ENCODE measurements around the gene HOXA11.
A peak's percentile ranks its signal among the peaks of the same experiment; 100 is the strongest.

Gene HOXA11

DNA sequence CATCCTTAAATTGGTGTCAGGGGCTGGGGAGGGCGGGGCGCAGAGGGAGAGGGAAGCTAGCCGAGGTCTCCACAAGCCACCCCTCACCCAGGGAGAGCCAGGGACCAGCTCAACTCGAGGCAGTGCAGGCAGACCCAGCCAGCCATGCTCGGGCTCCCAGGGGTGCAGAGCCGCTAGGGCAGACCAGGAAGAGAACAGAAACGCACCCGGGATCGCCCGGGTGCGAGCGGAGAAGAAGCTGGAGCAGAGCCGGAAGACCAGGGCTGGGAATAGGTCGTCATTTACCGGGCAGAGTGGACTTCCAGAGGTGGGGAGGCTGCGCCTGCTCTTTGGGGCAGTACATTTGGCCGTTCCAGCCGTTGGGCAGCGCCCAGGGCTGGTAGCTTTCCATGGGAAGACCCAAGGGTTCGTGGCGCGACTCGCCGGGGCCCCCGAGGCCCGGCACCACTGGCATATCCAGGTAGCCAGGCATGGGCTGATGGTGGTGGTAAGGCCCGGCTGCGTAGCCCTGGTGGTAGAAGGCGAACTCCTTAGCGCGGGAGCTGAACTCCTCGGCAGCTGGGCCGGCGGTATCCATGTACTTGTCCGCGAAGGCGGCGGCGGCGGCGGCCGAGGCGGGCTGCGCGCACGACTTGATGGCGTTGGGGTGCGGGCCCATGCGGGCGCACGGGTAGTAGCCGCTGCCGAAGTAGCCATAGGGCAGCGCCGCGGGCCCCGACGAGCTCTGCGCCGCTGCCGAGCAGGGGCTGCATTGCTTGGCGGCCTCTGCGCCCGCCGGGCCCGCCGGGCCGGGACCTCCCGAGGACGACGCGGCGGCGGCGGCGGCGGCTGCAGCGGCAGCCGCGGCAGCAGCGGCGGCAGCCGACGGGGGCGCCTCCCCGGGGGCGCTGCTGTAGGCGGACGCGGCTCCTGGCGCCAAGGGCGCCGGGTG lies 14.1 kb upstream of the HOXA11 start:
- Histone ChIP-seq H2AFZ (ENCODE audit: low read length, unreplicated experiment) (no peak overlapping the region), H3K36me3 (ENCODE audit: insufficient read depth, low read length) (no peaks in the 10 kb centered on the region), H3K27ac (ENCODE audit: low read depth, low read length) (no peak overlapping the region), H3K79me2 (ENCODE audit: control insufficient read depth, insufficient read depth, low read length, unreplicated experiment) (no peaks in the 10 kb centered on the region), H3K4me3 (ENCODE audit: low read depth, low read length) (peak overlapping the region; percentile 25; the same call in 1 of the 2 replicates), H3K4me1 (ENCODE audit: control insufficient read depth, insufficient read depth, low read length, unreplicated experiment) (no peaks in the 10 kb centered on the region), H3K27me3 (ENCODE audit: insufficient read depth, low read length) (peaks cover 93% of the 10 kb centered on the region)

DNA sequence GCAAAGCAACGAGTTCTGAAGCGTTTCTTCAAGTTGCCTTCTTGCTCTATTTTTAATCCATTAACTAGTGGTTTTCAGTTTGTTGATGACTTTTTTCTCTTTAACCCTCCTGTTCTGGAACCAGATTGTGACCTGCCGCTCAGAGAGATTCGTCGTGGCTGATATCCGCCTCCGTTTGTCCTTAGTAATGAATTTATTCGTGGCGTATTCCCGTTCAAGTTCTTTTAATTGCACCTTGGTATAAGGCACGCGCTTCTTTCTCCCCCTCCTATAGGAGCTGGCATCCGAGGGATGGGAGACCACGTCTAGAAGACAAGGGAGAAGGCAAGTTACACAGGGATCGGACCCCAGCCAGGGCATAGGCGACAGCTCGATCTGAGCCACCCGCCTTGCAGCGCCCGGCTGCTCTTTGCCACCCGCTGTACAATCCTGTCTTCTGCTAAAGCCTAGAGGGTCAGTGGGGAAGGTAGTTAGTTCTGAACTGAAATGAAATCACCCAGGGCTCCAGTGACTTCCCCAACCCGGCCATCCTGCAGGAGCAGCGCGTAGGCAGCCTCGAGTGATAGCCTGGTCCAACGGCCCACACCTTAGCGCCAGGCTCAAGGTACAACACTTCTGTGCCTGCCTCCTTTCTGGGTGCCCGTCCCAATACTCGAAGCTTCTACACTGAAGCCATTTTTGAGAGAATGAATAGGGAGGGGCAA lies 13.3 kb upstream of the HOXA11 start:
- Histone ChIP-seq H3K4me1 (ENCODE audit: control insufficient read depth, insufficient read depth, low read length, unreplicated experiment) (no peaks in the 10 kb centered on the region), H3K79me2 (ENCODE audit: control insufficient read depth, insufficient read depth, low read length, unreplicated experiment) (no peaks in the 10 kb centered on the region), H3K36me3 (ENCODE audit: insufficient read depth, low read length) (no peaks in the 10 kb centered on the region), H2AFZ (ENCODE audit: low read length, unreplicated experiment) (no peak overlapping the region), H3K27ac (ENCODE audit: low read depth, low read length) (no peak overlapping the region), H3K27me3 (ENCODE audit: insufficient read depth, low read length) (peaks cover 93% of the 10 kb centered on the region), H3K4me3 (ENCODE audit: low read depth, low read length) (peak overlapping the region; percentile 25; the same call in 1 of the 2 replicates)

DNA sequence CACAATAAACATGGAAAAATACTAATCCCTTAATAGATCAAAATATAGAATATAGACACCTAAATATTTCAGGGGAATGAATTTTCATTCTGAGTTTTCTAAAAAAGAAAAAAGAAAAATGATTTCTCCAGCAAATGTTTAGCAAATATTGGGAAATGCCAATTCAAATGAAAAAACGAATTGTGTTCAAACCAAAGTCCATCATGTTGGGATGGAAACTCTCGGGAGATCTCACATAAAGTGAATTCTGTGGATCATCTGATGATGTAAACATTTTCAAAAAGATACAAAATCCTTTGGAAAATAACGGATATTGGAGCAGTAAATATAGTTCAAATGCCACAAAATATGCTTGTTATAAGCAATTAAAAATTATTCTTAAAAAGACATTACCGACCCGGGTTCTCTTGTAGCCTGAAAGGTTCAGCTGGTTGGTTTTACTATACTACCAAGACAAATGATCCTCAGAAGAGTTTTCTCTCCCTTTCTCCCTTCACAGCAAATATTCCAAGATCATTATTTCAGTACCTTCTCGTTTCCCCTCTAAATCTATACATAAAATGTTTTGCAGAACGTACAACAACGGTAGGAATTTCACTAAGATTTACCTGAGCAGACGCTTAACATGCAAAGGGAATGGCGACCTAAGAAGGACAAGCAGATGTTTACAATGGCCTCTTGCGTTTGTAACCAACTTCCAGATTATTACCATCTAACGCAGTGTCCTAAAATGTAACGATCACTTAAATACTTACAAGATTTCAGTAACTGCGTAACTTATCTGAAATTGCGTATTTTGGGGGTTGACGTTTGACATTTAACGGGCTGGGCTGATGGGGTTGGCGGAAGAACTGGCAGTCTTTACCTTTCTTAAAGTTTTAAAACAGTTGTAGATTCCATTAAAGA lies 12.4 kb upstream of the HOXA11 start:
- Histone ChIP-seq H2AFZ (ENCODE audit: low read length, unreplicated experiment) (no peak overlapping the region), H3K79me2 (ENCODE audit: control insufficient read depth, insufficient read depth, low read length, unreplicated experiment) (no peaks in the 10 kb centered on the region), H3K4me3 (ENCODE audit: low read depth, low read length) (no peak overlapping the region), H3K27ac (ENCODE audit: low read depth, low read length) (no peak overlapping the region), H3K27me3 (ENCODE audit: insufficient read depth, low read length) (peaks cover 94% of the 10 kb centered on the region), H3K36me3 (ENCODE audit: insufficient read depth, low read length) (no peaks in the 10 kb centered on the region), H3K4me1 (ENCODE audit: control insufficient read depth, insufficient read depth, low read length, unreplicated experiment) (no peaks in the 10 kb centered on the region)

DNA sequence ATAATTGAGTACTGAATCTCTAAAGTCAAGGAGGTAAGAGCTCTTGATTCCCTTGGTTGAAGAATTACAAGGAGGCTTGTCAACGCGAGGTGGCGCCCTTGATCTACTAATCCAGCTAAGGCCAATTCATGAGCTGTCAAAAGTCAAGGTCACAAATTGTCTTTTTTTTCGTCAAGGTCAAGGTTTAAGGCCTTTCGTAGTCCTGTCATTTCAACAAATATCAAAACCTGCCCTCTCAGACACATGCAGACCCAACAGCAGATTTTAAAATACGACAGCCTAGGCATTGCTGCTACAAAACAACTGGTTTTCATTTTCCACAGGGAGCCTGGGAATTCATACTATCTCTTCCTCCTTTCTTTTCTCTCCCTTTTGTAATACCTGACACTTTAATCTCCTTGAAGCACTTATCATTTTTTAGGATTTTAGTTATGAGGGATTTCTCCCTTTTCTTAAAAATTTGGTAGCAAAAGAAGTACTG lies 11.3 kb upstream of the HOXA11 start:
- Histone ChIP-seq H3K4me1 (ENCODE audit: control insufficient read depth, insufficient read depth, low read length, unreplicated experiment) (no peaks in the 10 kb centered on the region), H3K27ac (ENCODE audit: low read depth, low read length) (no peak overlapping the region), H3K4me3 (ENCODE audit: low read depth, low read length) (no peak overlapping the region), H3K36me3 (ENCODE audit: insufficient read depth, low read length) (no peaks in the 10 kb centered on the region), H3K27me3 (ENCODE audit: insufficient read depth, low read length) (peaks cover 94% of the 10 kb centered on the region), H2AFZ (ENCODE audit: low read length, unreplicated experiment) (no peak overlapping the region), H3K79me2 (ENCODE audit: control insufficient read depth, insufficient read depth, low read length, unreplicated experiment) (no peaks in the 10 kb centered on the region)

DNA sequence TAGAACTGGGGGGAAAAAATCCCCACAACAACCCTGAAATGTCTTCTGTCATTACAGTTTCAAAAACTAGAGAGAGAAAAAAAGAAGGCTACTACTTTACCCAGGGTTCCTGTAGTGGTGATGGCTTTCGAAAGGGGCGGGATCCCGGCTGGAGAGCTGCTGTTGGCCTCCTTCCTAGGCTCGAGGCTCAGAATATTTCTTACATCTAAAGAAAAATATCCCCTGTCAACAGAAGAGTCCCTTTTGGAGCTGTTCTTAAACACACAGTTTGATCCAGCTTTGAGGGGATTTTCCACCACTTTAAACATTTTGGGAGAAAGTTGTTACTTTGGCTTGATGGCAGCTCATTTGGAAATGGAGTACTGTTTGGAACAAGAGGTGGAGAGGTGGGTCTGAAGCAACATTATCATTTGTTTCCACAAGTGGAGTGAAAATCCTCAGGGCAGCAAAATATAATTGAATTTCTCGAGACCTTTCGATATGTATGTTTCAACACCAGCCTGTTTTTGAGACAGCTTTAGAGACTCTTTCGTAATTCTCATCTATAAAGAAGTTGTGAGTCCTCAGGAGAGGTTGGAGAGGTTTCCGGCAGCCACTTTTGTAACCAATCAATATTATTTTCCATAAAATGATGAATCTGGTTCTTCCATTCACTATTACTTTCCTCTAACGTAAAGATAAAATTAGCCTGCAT lies 9.8 kb upstream of the HOXA11 start:
- Histone ChIP-seq H3K79me2 (ENCODE audit: control insufficient read depth, insufficient read depth, low read length, unreplicated experiment) (no peaks in the 10 kb centered on the region), H3K27ac (ENCODE audit: low read depth, low read length) (no peak overlapping the region), H2AFZ (ENCODE audit: low read length, unreplicated experiment) (no peak overlapping the region), H3K4me3 (ENCODE audit: low read depth, low read length) (no peak overlapping the region), H3K36me3 (ENCODE audit: insufficient read depth, low read length) (no peaks in the 10 kb centered on the region), H3K27me3 (ENCODE audit: insufficient read depth, low read length) (peaks cover 95% of the 10 kb centered on the region), H3K4me1 (ENCODE audit: control insufficient read depth, insufficient read depth, low read length, unreplicated experiment) (no peaks in the 10 kb centered on the region)

DNA sequence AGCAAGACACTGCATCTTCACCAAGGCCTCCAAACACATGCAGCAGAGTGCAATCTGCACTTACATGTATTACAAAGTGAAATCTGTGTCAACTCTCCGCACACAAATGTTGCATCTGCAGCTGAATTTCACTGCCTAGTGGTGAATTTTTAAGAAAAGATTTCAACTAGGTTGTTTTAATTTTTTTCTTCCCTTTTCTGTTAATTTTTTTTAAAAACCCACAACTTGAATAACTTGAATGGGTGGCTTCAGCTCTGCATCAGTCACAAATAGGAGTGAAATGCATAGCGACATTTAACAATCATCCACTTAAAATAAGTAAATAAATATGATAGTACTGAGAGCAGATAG lies 8.9 kb upstream of the HOXA11 start:
- Histone ChIP-seq H3K36me3 (ENCODE audit: insufficient read depth, low read length) (no peaks in the 10 kb centered on the region), H2AFZ (ENCODE audit: low read length, unreplicated experiment) (no peak overlapping the region), H3K79me2 (ENCODE audit: control insufficient read depth, insufficient read depth, low read length, unreplicated experiment) (no peaks in the 10 kb centered on the region), H3K4me3 (ENCODE audit: low read depth, low read length) (no peak overlapping the region), H3K27me3 (ENCODE audit: insufficient read depth, low read length) (peaks cover 98% of the 10 kb centered on the region), H3K27ac (ENCODE audit: low read depth, low read length) (no peak overlapping the region), H3K4me1 (ENCODE audit: control insufficient read depth, insufficient read depth, low read length, unreplicated experiment) (no peaks in the 10 kb centered on the region)

DNA sequence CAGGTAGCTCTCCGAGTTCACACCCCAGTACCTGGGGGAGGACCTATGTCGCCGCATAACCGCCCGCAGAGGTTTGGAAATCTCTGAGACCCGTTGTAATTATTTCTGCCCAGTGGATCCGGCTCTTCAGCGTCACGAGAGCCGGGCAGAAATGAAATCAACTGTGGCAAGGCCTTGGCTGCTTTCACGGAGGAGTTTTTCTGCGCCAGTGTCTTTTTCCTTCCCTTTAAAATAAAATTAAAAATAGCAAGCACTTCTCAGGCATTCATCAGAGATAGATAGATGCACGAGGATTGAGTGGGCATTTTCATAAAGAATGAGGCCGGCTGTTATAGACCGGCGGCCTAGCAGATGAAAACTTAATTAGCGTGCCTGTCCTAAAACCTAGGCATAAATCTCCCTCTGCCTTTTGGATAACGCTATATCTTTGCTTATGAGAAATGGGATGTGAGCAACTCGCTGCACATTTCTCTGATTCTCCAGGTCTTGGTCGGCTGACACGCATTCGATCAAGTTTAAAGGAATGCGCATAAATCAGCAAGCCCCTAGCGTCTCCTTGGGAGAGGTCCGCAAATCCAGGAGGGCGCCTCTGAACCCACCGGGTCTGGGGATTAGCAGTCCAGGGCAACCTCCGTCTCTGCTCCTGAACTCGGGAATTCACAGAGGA lies 8.4 kb upstream of the HOXA11 start:
- Histone ChIP-seq H3K36me3 (ENCODE audit: insufficient read depth, low read length) (no peaks in the 10 kb centered on the region), H3K4me3 (ENCODE audit: low read depth, low read length) (peak overlapping the region; percentile 69), H3K79me2 (ENCODE audit: control insufficient read depth, insufficient read depth, low read length, unreplicated experiment) (no peaks in the 10 kb centered on the region), H3K27ac (ENCODE audit: low read depth, low read length) (no peak overlapping the region), H2AFZ (ENCODE audit: low read length, unreplicated experiment) (peak overlapping the region; percentile 32), H3K4me1 (ENCODE audit: control insufficient read depth, insufficient read depth, low read length, unreplicated experiment) (no peaks in the 10 kb centered on the region), H3K27me3 (ENCODE audit: insufficient read depth, low read length) (peaks cover 98% of the 10 kb centered on the region)

DNA sequence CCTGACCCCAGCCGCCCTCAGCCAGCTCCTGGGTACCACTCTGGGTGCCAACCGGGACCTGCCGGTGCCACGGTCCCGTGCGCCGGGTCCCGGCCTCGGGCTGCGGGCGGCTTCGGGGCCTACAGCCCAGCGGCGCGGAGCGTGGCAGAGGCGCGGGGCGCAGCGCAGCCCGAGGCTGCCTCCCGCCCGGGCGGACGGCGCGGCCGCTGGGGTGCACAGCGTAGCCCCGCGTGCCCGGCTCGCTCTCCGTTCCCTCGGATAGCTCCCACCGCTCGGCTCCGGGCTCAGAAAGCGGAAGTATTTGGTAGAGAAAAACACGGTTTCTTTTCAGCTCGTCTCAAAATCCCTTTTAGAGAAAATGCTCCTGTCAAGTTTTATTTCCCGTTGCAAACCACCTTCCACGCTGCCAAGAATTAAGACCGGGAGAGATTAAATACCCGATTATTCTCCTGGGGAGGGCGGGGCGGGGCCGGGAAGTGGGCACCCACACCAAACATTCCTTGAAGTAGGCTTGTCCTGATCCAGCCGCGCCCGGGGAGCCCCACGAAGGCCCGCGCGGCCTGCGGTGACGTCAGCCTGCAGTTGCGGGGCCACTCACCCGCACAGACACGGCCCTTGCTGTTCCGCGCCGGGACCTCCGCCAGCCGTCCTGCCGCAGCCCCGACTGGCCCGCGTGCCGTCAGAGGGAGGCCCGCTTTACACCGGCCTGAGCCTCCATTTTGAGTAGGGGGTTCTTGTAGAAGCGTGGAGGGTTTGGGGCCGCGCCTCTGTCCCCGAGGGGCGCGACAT lies 7.7 kb upstream of the HOXA11 start:
- H3K4me3 ChIP-seq (ENCODE audit: low read depth, low read length): peak overlapping the region; percentile 69
- H3K79me2 ChIP-seq (ENCODE audit: control insufficient read depth, insufficient read depth, low read length, unreplicated experiment): no peaks in the 10 kb centered on the region
- no peak overlapping the region for H3K27ac ChIP-seq (ENCODE audit: low read depth, low read length)
- H3K4me1 ChIP-seq (ENCODE audit: control insufficient read depth, insufficient read depth, low read length, unreplicated experiment): no peaks in the 10 kb centered on the region
- peaks cover 98% of the 10 kb centered on the region for H3K27me3 ChIP-seq (ENCODE audit: insufficient read depth, low read length)
- peak overlapping the region; percentile 32 for H2AFZ ChIP-seq (ENCODE audit: low read length, unreplicated experiment)
- H3K36me3 ChIP-seq (ENCODE audit: insufficient read depth, low read length): no peaks in the 10 kb centered on the region

DNA sequence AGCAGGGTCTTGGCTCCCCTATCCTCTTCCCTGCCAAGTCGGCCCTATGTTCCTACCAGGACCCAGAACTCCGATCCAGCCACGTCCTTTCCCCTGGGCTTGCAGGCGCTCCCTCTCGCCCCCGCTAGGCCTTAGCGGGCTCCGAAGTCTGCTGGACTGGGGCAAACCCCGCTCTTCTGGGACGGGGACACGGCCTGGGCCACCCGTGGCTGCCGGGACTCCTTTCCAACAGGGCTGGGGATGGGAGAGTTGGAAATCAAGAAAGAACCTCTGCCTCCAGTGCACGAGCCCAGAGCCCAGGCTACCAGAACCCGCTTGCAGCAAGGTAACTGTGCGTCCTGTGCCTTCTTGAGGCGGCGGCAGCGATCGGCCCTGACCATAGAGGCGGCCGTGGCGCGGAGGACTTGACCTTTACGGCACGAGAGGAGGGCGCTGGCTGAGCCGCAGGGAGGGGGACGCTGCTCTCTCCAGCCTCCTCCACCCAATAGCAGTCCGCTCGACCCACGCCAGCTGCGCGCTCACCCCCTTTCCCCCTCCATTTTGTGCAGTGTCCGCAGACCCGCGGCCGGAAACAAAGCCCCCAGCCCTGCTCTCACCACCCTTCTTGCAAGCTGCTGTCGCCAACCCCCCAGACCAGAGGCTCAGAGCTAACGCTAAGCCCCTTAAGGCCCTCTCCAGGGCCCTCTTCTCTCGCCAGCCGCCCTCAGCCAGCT lies 7.0 kb upstream of the HOXA11 start:
- Histone ChIP-seq H3K27ac (ENCODE audit: low read depth, low read length) (no peak overlapping the region), H3K79me2 (ENCODE audit: control insufficient read depth, insufficient read depth, low read length, unreplicated experiment) (no peaks in the 10 kb centered on the region), H3K4me1 (ENCODE audit: control insufficient read depth, insufficient read depth, low read length, unreplicated experiment) (no peaks in the 10 kb centered on the region), H3K36me3 (ENCODE audit: insufficient read depth, low read length) (no peaks in the 10 kb centered on the region), H3K4me3 (ENCODE audit: low read depth, low read length) (peak overlapping the region; percentile 69), H2AFZ (ENCODE audit: low read length, unreplicated experiment) (no peak overlapping the region), H3K27me3 (ENCODE audit: insufficient read depth, low read length) (peaks cover 98% of the 10 kb centered on the region)
